ENCODE measurements around the gene SUPT4H1. TPM values are rescaled to one million over a fixed set of nuclear protein-coding genes. Genes with fewer than 3 reads are reported as not detected.
A peak's percentile ranks its signal among the peaks of the same experiment; 100 is the strongest.

The SUPT4H1 gene
- total and polyA plus RNA-seq, 9 of the 15 experiments (the other 6 are each of a cell fraction or from before 2014, with no cell fraction given) = 62.1 to 320 (median 117) TPM

GRCh38 chr17:58351831-58352595, at the start of gene SUPT4H1 (continued):
- no peak for TF ChIP-seq ZNF830 (CRISPR knock-in tag; IDR thresholded peaks at IDR 0.05)
- no peak for TF ChIP-seq RFX7 (CRISPR knock-in tag; IDR thresholded peaks at IDR 0.05)
- TF ChIP-seq ZBTB40 (IDR thresholded peaks at IDR 0.05) = peak; percentile 98
- TF ChIP-seq ZBTB40 (CRISPR knock-in tag; IDR thresholded peaks at IDR 0.05) = no peak
- TF ChIP-seq CHCHD3 (CRISPR knock-in tag; IDR thresholded peaks at IDR 0.05) = peak; percentile 33; the same call in 1 of the 2 replicates
- TF ChIP-seq GTF2A2 (tag; IDR thresholded peaks at IDR 0.05) = no peak
- no peak for TF ChIP-seq TAF15 (IDR thresholded peaks at IDR 0.05; ENCODE audit: low read depth, low read length)
- no peak for TF ChIP-seq ZNF146 (CRISPR knock-in tag; IDR thresholded peaks at IDR 0.05; ENCODE audit: unreplicated experiment)
- no peak for TF ChIP-seq PCBP2 (IDR thresholded peaks at IDR 0.05; ENCODE audit: low read depth, low read length, poor library complexity, severe bottlenecking)
- no peak for TF ChIP-seq BRF2 (IDR thresholded peaks at IDR 0.05; ENCODE audit: borderline replicate concordance, insufficient read depth, insufficient read length)
- TF ChIP-seq ZNF57 (CRISPR knock-in tag; IDR thresholded peaks at IDR 0.05) = no peak
- no peak for TF ChIP-seq ZNF707 (CRISPR knock-in tag; conservative IDR thresholded peaks at IDR 0.05)
- no peak for TF ChIP-seq HNRNPL (IDR thresholded peaks at IDR 0.05; ENCODE audit: low read depth, low read length)
- TF ChIP-seq JUND (IDR thresholded peaks at IDR 0.05; ENCODE audit: borderline replicate concordance, low read depth, low read length) = peak; percentile 88
- peak; percentile 56; the same call in 1 of the 3 replicates for TF ChIP-seq JUND (tag; IDR thresholded peaks at IDR 0.05; ENCODE audit: borderline replicate concordance, low read depth, low read length)
- TF ChIP-seq JUN (IDR thresholded peaks at IDR 0.05; ENCODE audit: borderline replicate concordance, low read depth, low read length) = no peak
- TF ChIP-seq JUN (CRISPR knock-in tag; IDR thresholded peaks at IDR 0.05; ENCODE audit: borderline replicate concordance) = 0 out of 2 replicates have a peak, but pooled peaks have one; percentile 68
